Stimulated activated CD4-positive, alpha-beta T cell treated with anti-CD3 and anti-CD28 coated beads, TNF-alpha, amount 100 ng/mL, for 48 hours (primary cell): ENCODE measurements around the gene STXBP1.

ENCODE experiments used
- DNase-seq, 3 donors: peaks; one replicate each; pipeline ENCODE4 v3.0.0-alpha.2; 2020; ENCODE audit warnings: low read depth in 3 of 3

STXBP1 gene

DNA sequence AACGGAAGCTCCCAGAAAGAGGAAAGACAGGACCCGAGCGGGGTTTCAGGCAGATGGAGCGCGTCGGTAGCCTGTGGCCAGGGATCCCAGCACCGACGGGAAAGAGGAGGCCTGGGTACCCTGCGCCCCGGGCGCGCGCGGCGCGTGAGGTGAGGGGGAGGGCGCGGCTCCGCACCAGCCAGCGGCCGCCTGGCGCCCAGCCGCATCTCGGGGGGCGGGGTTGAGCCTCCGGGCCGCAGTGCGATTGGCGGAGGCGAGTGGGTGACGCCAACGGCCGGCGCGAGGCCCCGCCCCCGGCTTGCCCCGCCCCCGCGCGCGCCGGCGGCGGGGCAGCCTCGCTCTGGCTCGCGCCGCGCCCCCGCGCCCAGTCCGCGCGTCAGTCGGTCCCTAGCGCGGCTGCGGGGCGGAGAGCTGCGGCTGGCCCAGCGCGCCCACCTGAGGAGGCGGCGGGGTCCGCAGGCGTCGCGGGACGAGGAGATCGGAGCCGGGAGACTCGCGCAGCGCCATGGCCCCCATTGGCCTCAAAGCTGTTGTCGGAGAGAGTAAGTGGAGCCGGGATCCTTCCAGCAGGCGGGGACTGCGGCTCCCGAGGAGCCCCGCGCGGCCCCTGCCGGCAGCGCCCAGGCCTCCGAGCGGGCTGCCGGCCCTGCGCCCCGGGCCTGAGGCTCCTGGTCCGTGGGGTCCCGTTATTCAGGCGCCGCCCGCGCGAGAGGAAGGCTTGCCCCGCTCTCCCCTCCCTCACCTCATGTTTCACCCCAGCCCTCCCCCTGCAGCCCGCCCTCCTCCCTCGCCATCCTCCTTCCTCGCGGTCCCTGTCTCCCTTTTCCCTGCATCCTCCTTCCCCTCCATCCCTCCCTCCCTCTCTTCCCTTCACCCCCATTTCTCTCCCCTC lies at the start of gene STXBP1:
Gene STXBP1, plus strand, starts transcription at position 379 of the 892 bp plus-strand sequence. Its CDS starts 127 bp downstream, at position 506.
- peak; percentile 67 to 82 (median 73) for DNase-seq

- DNase-seq, result no peak
Measured at GRCh38 chr9:127562279-127562796, 49.7 kb upstream of the STXBP1 start.

DNA sequence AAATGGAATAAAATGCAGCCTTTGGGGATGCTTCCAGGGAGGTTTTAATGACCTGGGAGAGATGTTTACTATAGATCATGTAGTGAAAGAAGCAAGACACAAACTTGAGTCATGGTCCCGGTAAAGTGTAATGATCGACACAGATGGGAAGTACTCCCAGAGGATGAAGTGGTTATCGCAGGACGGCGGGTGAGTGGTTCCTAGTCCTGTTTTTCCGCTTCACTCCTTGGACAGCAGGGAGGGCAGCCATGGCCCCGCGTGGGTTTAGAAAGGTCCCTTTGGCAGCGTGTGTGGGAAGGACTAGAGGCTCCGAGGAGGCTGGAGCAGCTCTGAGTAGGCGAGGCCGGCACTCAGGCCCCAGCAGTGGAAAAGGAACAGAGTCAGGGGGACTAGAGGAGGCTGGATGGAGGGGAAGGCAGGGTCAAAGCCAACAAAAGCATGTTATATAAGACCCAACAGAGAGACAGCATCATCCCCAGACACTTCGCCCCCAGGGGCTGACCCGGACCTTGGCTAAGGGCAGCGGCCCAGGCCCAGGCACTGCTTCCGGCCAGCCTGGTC lies 49.2 kb upstream of the STXBP1 start:
- no peak for DNase-seq

GRCh38 chr9:127563579-127563978 lies 48.5 kb upstream of the STXBP1 start:
- no peak for DNase-seq

GRCh38 chr9:127565231-127565630 lies 46.8 kb upstream of the STXBP1 start:
- DNase-seq, result no peak

- no peak for DNase-seq
Measured at GRCh38 chr9:127566351-127567001, 45.6 kb upstream of the STXBP1 start.

- DNase-seq, result no peak
Measured at GRCh38 chr9:127567035-127567729, 44.9 kb upstream of the STXBP1 start.

- DNase-seq, result no peak
Measured at GRCh38 chr9:127567730-127568617, 44.1 kb upstream of the STXBP1 start.

GRCh38 chr9:127568618-127568970 lies 43.5 kb upstream of the STXBP1 start:
- DNase-seq, result no peak

DNA sequence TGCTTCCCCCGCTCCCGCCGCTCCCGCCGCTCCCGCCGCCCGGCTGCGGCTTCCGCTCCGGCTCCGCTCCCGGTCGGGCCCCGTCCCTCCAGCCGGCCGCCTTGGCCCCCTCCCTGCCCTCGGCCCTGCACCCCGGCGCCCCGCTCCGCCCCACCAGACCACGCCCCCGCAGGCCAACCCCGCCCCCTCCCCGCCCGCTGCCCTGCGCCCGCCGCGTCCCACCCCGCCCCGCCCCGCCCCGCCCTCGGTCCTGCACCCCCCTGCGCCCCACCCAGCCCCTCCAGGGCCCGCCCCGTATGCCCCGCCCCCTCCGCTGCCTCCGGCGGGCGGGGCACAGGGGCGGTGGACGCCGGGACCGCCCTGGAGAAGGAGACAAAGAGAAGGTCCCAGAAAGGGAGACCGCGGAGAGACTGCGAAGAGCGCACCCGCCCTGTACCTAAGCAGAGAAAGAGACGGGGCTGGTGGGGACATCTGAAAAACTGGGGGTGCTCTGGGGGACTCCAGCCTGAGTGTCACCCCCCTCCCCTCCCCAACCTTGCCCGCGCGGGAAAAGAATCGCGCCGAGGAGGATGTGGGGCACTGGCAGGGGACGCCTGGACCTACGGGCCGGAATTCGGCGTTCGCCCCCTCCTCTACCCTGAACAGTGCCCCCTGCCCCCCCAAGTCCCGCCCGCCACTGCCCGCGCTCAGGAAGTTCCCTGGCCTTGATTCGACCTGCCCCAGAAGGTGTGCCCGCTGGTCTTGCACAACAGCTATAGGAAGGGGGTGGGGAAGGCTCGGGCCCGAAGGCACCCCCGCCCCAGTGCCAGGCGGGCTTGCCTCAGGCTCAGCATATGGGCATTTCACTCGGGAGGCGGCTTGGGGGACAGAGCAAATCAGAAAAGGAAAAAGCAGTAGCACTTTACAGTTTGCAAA lies 42.8 kb upstream of the STXBP1 start:
- DNase-seq, result peak; percentile 48 to 84 (median 51)

GRCh38 chr9:127569886-127570401 lies 42.1 kb upstream of the STXBP1 start:
- no peak for DNase-seq

DNA sequence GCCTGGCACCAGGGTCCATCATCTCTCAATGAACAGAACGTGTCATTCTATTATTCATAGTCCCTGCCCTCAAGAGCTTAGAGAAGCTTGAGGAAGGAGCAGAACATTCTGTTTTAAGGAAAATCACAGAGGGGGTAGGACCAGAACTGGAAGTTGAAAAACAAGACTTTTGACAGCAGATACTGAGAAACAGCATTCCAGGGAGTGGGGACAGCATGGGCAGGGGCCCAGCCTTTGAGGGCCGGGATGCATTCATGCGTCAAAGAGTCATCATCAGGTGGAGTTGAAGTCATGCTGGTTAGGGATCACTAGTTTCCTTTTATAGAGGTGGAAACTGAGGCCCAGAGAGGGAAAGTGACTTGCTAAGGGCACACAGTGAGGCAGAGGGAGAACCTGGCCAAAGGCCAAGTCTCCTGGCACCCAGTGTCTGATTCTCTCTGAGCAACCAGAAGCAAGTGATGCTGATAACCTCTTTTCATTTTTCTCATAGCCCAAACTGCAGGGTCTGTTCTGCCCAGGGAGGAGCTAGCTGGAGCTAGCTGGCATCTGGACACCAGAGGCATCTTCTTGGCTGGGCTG lies 41.5 kb upstream of the STXBP1 start:
- DNase-seq, result no peak

DNA sequence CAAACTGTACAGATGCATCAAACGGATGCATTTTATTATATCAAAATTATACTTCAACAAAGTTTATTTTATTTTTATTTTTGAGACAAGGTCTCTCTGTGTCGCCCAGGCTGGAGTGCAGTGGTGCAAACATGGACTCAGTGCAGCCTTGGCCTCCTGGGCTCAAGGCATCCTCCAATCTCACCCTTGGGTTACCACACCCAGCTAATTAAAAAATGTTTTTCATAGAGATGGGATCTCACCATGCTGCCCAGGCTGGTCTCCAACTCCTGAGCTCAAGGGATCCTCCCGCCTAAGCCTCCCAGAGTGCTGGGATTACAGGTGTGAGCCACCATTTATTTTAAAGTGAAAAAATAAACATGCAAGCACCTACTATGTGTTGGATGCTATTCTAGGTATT lies 40.1 kb upstream of the STXBP1 start:
- no peak for DNase-seq

- DNase-seq, result no peak
Measured at GRCh38 chr9:127572961-127573721, 38.9 kb upstream of the STXBP1 start.

DNA sequence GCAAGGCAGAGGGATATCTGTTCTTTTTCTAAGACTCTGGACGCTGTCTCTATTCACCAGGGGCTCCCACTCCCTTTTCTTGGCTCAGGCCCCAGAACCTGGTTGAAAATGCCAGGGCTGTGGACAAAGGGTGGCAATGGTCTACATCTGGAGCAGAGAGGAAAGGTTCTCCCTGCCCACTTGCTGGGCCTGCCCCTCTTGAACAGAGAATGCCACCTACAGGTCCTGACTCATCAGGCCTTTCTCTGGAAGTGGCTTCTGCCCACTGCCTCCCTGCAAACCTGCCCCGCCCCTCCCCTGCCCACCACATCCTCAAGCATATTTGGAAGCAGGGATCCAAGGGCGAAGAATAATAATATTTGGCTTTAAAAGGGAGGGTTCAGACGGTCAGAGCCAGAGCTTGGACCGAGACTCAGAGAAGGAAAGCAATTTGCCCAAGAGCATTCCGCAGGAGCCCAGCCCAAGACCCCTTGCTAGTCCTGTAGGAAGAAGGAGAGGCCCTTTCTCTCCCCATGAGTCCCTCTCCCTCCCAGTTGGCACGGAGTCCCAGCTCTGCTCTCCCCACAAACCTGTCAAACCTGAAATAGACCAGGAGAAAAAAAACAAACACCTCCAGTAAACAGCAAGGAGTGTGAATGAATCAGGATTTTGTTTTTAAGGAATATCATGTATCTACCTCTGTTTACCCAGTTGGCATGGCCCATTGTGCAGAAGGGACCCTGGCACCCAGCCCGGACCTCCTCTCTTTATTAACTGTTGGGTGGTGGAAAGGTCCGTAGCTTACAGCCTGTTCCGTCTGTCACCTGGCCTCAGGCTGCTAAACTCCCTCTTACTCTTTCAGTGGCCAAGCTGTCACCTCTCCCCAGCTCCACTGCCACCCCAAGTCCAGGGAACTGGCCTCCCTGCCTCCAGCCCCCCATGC lies 37.7 kb upstream of the STXBP1 start:
- peak in 1 of 3 donors; percentile 39 for DNase-seq

DNA sequence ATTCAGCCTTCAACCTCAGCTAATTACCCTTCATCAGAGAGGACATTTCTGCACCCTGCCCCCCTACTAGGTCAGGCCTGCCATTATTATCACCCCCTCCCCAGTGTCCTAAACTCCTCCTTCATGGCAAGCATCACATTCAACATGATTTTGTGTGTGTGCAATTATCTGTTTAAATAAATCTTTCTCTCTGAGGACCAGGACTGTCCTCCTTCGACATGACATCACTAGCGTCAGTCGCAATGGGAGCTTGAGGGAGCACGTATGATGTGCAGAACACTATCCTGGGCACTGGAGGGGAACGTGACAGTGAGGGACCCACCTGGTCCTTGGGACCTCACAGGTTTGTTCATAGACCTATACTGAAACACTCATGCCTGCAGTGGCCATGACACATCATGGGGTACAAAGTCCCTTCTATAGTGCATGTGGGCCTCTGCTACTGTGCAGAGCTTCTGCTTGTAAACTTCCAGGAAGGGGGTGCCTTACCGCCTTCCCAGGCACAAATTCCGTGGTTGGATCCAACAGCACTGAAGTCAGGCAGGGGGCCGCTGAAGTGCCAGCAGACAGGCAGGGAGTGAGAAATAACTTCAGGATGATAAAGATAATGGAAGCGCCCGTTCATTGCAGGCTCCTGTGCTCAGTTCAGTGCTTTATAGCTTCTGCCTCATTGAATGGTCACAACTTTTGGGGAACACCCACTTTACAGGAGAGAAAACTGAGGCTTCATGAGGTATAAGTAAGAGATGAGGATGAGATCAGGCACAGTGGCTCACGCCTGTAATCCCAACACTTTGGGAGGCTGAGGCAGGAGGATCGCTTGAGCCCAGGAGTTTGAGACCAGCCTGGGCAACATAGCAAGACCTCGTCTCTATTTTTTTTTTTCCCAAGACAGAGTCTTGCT lies 36.0 kb upstream of the STXBP1 start:
- DNase-seq, result no peak
